Mesodermal cell (in vitro differentiated cells): Measurements from ENCODE around the gene PCDH15.

Source experiments
- H3K27ac ChIP-seq: 2 replicates; pipeline ENCODE4 v1.7.0; 2013; ENCODE audit warnings: mild to moderate bottlenecking, low read depth, low read length, moderate library complexity; ENCODE audit not compliant: severe bottlenecking
- H3K36me3 ChIP-seq: 2 replicates; pipeline ENCODE4 v1.7.1; 2013; ENCODE audit warnings: mild to moderate bottlenecking, low read length, moderate library complexity; ENCODE audit not compliant: control insufficient read depth, insufficient read depth
- H3K4me1 ChIP-seq: one replicate; pipeline ENCODE4 v1.7.1; 2013; ENCODE audit warnings: mild to moderate bottlenecking, low read length; ENCODE audit not compliant: insufficient read depth, control insufficient read depth, poor library complexity, severe bottlenecking
- H3K4me3 ChIP-seq: 2 replicates; pipeline ENCODE4 v1.7.0; 2013; ENCODE audit warnings: low read length, control low read depth, mild to moderate bottlenecking; ENCODE audit not compliant: insufficient read depth, poor library complexity, severe bottlenecking; ENCODE audit errors: extremely low read depth
- H3K9me3 ChIP-seq: 2 replicates; pipeline ENCODE4 v1.7.1; 2013; ENCODE audit warnings: mild to moderate bottlenecking, low read length, moderate library complexity; ENCODE audit not compliant: control insufficient read depth
- WGBS, 2 experiments: methylation state at CpG; one replicate each; pipeline ENCODE4 v1.1.5; 2013; ENCODE audit warnings: missing lambda C conversion rate in 2 of 2; ENCODE audit not compliant: insufficient coverage in 2 of 2; 5-methylcytosine and 5-hydroxymethylcytosine counted together

PCDH15 gene

DNA sequence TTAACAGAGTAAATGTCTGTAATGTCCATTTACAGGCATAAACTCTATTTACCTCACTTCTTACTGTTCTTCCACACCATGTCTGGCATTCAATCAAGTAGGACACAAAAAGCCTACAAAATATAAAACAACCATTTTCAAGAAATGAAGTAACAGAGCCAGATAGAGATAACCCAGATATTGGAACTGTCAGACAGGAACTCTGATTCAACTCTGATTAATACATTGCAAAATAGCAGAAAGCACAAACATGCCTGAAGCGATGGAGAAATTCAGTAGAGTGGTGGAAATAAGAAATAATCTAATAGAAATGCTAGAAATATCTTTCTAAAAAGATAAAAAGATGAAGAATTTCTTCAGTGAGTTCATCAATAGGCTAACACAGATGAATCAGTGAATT is 964.4 kb downstream of the PCDH15 start:
- Histone ChIP-seq H3K27ac (no peak overlapping the region), H3K4me1 (no peaks in the 10 kb centered on the region), H3K4me3 (no peak overlapping the region), H3K36me3 (no peaks in the 10 kb centered on the region), H3K9me3 (no peaks in the 10 kb centered on the region)
- no CpG with 5 or more reads among the region's 1 CpG for WGBS, 2 experiments

DNA sequence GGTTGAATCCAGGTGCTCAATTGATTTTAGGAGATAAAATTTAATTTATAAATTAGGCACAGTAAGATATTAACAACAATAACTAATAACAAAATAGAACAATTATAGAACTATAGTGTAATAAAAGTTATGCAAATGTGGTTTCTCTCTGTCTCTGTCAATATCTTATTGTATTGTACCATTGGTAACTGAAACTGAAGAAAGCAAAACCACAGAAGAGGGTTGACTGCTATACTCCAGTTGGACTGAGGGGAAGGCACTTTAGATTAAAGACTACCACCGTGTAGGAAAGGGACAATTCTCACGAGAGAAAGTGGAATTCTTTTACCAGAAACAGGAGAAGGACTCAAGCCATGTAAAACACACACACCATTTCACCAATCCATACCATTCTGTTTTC is 967.1 kb downstream of the PCDH15 start:
- H3K4me1 ChIP-seq: no peaks in the 10 kb centered on the region
- WGBS, 2 experiments: 86 to 93% methylated on average over 2 of the region's 2 CpGs
- H3K36me3 ChIP-seq: no peaks in the 10 kb centered on the region
- no peaks in the 10 kb centered on the region for H3K9me3 ChIP-seq
- H3K4me3 ChIP-seq: no peak overlapping the region
- no peak overlapping the region for H3K27ac ChIP-seq

DNA sequence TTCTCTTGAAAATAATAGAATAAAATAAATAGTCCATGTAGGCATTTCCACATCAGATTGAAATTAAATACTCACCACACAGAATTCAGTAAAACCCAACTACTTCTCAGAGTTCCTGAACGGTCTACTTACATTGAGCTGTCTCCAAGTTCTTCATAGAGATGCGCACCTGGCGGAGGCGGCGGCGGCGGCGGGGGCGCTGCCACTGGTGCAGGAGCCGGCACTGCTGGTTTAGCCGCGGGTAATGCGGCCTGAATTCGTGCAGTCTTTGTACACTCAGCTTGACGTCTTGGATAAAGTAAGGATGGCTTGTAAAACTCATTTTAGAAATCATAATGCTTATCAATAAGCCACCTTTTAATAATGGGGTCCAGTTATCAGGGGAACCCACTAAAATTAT is 973.8 kb downstream of the PCDH15 start:
- WGBS, 2 experiments: 94 to 100% methylated on average over 1 to 14 of the region's 15 CpGs
- Histone ChIP-seq H3K4me3 (no peak overlapping the region), H3K36me3 (no peaks in the 10 kb centered on the region), H3K4me1 (no peaks in the 10 kb centered on the region), H3K27ac (no peak overlapping the region), H3K9me3 (no peaks in the 10 kb centered on the region)

DNA sequence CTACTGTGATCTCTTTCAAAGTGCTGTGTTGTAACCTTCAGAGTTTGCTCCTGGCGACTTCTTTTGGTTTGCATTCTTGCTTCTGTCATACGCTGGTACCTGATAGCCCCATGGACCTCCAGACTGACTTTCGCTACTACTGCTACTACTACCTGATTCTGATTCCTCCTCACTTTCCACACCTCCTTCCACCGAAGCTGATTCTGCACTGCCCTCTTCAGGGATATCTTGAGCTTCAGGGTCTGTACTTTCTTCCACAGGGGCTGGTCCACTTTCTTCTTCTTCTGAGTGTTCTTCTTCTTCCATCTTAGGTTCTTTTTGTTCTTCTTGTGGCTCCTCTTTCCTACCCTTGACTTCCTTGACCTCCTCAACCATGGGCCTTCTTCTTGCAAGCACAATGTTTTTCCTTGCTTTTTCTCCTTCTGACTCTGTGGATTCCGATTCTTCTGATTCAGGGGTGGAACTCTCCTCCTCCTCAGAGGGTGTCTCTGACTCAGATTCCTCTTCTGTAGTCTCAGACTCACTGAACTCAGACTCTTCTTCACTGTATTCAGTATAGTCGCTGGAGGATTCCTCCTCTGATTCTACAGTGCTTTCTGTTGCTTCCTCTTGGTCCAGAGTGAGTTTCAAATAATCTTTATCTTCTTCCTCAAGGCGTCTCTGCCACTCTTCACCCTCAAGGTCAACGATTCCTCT is 992.2 kb downstream of the PCDH15 start:
- 88 to 91% methylated on average over 6 to 7 of the region's 8 CpGs for WGBS, 2 experiments
- no peak overlapping the region for H3K4me3 ChIP-seq
- H3K9me3 ChIP-seq: no peaks in the 10 kb centered on the region
- H3K36me3 ChIP-seq: no peaks in the 10 kb centered on the region
- no peaks in the 10 kb centered on the region for H3K4me1 ChIP-seq
- H3K27ac ChIP-seq: no peak overlapping the region

DNA sequence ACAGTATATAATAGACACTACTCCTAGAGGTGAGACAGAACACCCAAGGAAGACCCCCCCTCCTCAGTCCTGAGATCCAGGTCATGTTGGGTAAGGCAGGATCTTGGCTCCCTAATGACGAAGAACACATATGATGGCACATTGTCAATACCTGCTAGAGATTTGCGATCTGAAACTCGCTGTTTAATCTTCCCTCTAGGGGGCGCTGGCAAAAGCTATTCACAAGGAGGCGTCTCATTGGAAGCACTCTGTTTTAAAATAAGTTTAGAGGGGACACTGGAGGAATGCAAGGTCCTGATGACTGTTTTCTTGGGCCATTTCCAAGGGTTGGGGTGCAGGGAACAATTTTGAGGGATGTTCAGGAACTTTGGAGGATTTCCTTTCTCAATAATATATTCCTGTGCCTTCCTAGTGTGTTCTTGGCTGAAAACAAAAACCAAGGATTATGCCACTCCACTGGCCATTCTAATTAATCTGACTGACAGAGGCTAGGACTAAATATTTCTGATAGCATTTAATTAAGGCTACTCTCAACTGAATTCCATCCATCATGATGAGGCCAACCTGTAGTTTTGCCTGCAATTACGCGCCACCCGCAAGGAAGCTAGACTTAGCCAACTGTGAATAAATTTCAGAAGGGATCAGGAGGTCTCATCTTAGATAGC is 1014.7 kb downstream of the PCDH15 start:
- 85 to 86% methylated on average over 2 to 8 of the region's 8 CpGs for WGBS, 2 experiments
- Histone ChIP-seq H3K9me3 (no peaks in the 10 kb centered on the region), H3K27ac (no peak overlapping the region), H3K4me3 (no peak overlapping the region), H3K36me3 (no peaks in the 10 kb centered on the region), H3K4me1 (no peaks in the 10 kb centered on the region)

DNA sequence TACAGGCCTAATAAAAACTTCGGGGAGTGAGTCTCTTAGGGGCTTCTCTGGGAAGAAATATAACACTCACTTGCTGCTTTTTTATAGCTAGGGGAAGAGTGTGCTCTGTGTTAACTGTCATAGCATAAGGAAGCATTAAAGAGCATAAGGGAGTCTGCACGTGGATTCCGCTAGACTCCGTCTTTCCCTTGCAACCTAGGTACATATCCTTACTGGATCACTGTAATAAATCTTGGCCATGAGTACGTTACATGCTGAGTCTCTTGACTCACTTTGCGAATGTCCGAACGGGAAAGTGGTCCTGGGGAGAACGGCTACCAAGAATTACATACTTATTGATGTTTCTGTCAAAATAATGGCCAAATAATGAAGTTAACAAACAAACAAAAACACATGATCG is 1029.3 kb downstream of the PCDH15 start:
- H3K9me3 ChIP-seq: no peaks in the 10 kb centered on the region
- no peak overlapping the region for H3K27ac ChIP-seq
- no peaks in the 10 kb centered on the region for H3K36me3 ChIP-seq
- 100% methylated on average over 3 to 5 of the region's 10 CpGs for WGBS, 2 experiments
- H3K4me3 ChIP-seq: no peak overlapping the region
- H3K4me1 ChIP-seq: no peaks in the 10 kb centered on the region

DNA sequence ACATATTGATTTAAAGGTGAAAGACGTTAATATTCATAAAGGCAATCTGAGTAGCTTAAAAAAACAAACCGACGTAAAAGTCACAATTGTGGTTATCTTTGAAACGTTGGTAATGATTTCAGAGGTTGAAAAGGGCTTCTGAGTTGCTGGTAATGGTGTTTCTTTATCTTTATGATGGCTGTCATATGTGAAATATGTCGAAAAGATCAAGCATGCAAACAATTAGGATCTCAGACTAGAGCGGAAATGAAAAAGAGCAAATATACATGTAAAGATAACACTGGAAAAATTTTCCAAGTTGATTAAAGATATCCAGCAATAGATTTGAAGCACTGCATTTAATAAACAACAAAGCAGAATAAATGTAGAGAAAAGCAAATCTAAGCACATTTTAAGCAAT is 1030.1 kb downstream of the PCDH15 start:
- H3K4me1 ChIP-seq: no peaks in the 10 kb centered on the region
- WGBS, 2 experiments: 96 to 100% methylated on average over 4 of the region's 6 CpGs
- H3K27ac ChIP-seq: no peak overlapping the region
- H3K4me3 ChIP-seq: no peak overlapping the region
- no peaks in the 10 kb centered on the region for H3K36me3 ChIP-seq
- no peaks in the 10 kb centered on the region for H3K9me3 ChIP-seq

DNA sequence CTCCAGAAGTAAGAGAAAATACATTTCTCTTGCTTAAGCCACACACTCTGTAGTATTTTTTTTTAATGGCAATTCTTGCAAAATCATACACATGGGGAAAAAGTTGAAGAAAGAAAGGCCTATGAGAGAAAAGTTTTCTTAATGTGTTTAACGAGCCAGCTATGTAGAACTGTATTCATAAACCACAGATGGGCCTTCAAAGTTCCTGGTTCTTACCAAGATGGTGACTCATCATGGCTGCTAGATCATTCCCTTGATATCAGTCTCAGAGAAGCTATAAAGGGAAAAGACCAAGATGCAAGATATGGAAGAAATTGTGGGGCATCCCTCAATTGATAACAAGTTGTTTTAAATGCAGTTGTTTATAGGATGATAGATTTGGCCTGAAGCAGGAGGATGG is 1035.7 kb downstream of the PCDH15 start:
- 83% methylated on average over 1 of the region's 1 CpG; no CpG with 5 or more reads in 1 of the 2 experiments for WGBS, 2 experiments

DNA sequence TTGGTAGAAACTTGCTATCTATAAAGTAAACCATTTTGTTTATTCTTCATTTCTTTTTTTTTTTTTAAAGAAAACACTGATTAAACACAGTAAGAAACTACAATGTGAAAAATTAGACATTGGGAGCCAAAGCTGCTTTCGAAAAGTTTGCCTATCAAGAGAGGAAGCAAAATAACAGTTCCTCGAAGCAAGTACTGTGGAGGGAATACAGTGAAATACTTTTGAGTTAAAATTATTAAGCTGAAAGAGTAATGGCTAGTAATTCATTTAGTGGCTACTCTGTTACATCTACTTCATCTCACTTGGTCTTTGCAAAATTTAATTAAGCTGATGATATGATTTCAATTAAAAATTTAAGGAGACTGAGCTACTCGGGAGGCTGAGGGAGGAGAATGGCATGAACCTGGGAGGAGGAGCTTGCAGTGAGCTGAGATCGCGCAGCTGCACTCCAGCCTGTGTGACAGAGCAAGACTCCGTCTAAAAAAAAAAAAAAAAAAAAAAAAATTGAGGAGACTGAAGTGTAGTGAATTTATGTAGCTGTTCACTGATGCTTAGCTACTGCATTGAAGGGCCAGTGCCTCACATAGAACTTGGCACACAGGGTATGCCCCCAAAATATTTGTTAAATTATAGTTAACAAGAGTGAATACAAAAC is 1046.3 kb downstream of the PCDH15 start:
- Histone ChIP-seq H3K9me3 (no peaks in the 10 kb centered on the region), H3K4me3 (no peak overlapping the region), H3K4me1 (no peaks in the 10 kb centered on the region), H3K27ac (no peak overlapping the region), H3K36me3 (no peaks in the 10 kb centered on the region)
- 40 to 100% methylated on average over 1 to 2 of the region's 6 CpGs for WGBS, 2 experiments

More for the DNA sequence above, 1035.7 kb downstream of the PCDH15 start:
- H3K9me3 ChIP-seq: no peaks in the 10 kb centered on the region
- no peak overlapping the region for H3K4me3 ChIP-seq
- no peak overlapping the region for H3K27ac ChIP-seq
- no peaks in the 10 kb centered on the region for H3K36me3 ChIP-seq
- no peaks in the 10 kb centered on the region for H3K4me1 ChIP-seq
